Stimulated activated CD4-positive, alpha-beta T cell treated with anti-CD3 and anti-CD28 coated beads, Interleukin-1b, Interleukin-23, amount 100 ng/mL, for 1 hour (primary cell): ENCODE results near the gene ARL6IP6.
"Not testable (repeated sequence)": the region's sequence is repeated elsewhere in the genome, so short reads cannot be mapped to it uniquely, and the experiment has no call there.

Experiments used
- DNase-seq, 2 donors: peaks; one replicate each; pipeline ENCODE4 v3.0.0-alpha.2; 2020; ENCODE audit warnings: low read depth in 2 of 2

Gene ARL6IP6

GRCh38 chr2:152722639-152723038, 4.2 kb downstream of the ARL6IP6 start:
- DNase-seq, result not testable (repeated sequence)

DNA sequence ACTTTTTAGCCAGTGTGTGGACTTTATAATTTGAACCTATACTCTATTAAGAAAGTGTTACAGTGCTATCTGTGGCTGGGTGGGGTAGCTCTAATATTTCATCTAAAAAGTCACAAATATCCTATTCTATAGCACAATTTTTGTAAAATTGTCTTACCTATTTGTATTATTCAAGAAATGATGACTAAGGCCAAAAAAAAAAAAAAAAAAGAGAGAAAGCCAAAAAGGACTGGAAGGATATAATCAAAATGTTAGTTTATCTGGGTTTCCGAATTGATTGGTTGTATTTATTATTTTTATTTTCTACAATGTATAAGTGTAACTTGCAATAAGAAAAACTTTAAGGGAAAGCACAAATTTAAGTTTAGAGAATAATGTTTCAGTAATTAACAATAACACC, 5.5 kb downstream of the ARL6IP6 start:
- DNase-seq, result no peak

- DNase-seq, result no peak
Measured at GRCh38 chr2:152729844-152730243, 11.4 kb downstream of the ARL6IP6 start.

DNA sequence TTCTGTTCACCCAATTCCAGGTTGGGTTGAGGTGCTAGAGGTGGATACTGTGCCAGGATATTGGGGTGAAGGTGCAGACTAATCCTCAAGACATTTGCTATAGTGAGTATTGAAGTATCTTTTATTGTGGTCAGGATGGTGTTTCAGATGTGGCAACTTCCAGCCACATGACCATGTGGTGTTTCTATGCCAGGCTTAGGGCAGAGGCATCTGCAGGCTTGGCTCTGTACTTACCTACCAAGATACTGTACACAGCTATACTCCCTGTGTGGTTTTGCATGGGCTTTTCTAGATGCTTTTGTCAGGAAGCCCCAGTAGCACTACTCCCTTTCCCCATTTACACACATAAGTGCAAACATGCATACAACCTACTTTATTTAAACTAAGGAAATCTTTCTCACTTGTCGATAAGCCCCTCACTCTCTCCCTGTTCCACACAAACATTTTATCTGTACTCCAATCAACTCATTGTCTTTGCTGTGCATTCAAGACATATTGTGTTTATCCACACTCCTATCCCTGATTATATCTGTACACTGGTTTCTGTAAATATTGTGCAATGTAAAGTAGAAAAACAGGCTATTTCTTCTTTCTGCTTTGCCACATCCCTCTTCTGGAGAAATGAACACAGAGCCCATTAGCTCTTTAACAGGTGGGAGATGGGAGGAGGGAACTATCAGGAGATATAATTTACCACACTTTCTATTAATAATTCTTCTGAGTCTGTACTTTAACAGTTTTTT, 12.3 kb downstream of the ARL6IP6 start:
- peak in 1 of 2 donors; percentile 9 for DNase-seq

DNA sequence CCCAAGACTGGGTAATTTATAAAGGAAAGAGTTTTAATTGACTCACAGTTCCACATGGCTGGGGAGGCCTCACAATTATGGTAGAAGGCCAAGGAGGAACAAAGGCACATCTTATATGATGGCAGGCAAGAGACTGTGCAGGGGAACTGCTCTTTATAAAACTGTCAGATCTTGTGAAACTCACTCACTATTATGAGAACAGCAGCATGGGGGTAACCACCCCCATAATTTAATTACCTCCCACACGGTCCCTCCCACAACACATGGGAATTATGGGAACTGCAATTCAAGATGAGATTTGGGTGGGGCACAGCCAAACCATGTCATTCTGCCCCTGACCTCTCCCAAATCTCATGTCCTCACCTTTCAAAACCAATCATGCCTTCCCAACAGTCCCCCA, 19.1 kb downstream of the ARL6IP6 start:
- not testable (repeated sequence) for DNase-seq

DNA sequence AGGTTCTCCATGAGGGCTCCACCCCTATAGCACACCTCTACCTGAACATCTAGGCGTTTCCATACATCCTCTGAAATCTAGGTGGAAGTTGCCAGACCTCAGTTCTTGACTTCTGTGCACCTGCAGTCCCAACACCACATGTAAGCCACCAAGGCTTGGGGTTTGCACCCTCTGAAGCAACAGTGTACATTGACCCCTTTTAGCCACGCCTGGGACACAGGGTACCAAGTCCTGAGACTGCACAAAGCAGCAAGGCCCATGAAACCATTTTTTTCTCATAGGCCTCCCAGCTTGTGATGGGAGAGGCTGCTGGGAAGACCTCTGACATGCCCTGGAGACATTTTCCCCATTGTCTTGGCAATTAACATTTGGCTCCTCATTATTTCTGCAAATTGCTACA, 20.0 kb downstream of the ARL6IP6 start:
- no peak for DNase-seq

DNA sequence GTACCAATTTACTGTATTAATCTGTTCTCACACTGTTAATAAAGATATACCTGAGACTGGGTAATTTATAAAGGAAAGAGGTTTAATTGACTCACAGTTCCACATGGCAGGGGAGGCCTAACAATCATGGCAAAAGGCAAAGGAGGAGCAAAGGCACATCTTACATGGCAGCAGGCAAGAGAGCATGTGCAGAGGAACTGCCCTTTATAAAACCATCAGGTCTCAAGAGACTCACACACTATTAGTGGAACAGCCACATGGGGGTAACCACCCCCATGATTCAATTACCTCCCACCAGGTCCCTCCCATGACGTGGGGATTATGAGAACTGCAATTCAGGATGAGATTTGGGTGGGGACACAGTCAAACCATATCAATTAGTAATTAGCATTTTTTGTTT, 21.3 kb downstream of the ARL6IP6 start:
- DNase-seq, result not testable (repeated sequence)

DNA sequence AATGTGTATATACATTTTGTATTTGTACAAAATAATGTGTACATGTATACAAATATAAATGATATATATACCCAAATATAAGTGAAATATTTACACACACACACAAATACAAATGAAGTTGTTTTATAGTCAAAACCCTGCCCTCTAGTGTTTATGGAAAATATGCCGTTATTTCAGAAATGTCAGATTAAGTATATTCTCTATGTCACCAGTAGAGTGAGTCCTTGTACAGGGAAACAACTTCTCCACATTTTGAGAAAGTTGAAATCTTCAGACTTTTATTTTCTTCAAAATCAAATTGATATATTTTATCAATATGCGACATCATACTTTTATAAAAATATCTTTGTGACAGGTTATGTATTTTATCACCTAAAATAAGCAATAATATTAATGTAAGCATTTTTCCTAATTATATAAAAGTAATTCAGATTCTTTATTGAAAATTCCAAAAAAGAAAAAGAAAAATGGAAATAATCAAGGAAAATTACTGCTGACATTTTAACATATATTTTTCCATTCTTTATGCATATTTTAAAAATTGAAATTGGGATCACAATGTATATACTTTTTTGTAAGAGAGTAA, 22.4 kb downstream of the ARL6IP6 start:
- no peak for DNase-seq

DNA sequence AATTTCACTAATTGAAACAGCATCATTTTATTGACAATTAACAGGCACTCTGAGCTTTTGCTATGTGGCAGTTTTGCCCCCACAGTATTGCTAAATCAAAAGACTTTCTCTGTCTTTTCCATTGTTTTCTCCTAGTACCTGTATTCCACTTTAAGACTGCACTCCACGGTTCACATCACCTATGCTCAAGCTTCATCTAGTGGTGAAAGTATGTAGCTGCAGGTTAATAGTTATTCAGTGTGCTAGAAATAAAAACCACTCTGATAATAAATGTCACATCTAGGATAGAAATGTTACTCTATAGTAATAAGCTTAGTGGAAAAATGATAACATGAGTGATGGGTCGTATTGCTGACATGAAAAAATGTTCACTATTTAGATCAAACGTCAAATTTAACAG, 24.6 kb downstream of the ARL6IP6 start:
- no peak for DNase-seq

GRCh38 chr2:152747751-152748150, 29.3 kb downstream of the ARL6IP6 start:
- DNase-seq, result not testable (repeated sequence)

- no peak for DNase-seq
Measured at GRCh38 chr2:152755029-152755428, 36.6 kb downstream of the ARL6IP6 start.

GRCh38 chr2:152759290-152760072, 41.1 kb downstream of the ARL6IP6 start:
- no peak for DNase-seq

- no peak for DNase-seq
Measured at GRCh38 chr2:152761214-152761613, 42.8 kb downstream of the ARL6IP6 start.

DNA sequence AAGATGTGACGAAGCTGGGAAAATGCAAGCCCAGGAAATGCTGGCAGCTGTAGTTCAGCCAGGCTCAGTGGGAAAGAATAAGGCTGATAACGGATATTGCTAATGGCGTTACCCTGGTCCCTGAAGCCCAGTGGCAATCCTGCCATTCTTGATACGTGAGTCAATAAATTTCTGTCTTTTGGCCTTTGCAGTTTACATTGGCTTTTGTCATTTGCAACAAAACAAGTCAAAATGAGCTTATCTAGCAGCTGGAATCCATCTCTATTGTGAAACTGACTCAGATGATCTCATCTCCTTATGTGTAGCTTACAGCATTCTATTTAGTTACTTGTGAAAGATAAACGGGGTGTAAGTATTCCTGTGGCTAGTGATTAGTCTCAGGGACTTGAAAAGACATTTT, 43.8 kb downstream of the ARL6IP6 start:
- DNase-seq, result no peak

DNA sequence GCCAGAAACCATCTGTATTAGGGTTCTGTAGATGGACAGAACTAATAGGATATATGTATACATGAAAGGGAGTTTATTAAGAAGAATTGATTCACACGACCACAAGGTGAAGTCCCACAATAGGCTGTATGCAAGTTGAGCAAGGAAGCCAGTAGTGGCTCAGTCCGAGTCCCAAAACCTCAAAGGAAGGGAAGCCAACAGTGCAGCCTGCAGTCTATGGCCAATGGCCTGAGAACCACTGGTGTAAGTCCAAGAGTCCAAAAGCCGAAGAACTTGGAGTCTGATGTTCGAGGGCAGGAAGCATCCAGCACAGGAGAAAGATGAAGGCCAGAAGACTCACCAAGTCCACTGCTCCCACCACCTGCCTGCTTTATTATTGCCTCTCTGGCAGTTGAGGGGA, 44.8 kb downstream of the ARL6IP6 start:
- DNase-seq, result not testable (repeated sequence)

- no peak for DNase-seq
Measured at GRCh38 chr2:152763651-152764050, 45.2 kb downstream of the ARL6IP6 start.

DNA sequence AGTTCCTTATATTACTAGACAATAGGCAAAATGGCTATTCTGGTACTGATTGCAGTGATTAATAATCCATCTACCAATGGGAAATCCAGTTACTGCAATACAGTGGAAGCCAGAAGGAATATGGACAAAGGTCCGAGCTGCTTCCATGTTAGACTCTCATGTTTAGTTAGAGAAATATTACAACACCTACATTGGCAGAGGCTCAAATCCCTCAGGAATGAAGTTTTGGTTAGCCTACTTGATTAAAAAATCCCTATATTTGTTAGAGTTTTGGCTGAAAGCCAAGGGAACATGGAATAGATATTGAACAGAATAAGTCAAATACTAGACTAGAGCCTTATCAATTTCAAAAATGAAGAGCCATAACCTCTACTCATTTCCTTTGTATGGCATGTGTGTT, 48.5 kb downstream of the ARL6IP6 start:
- no peak for DNase-seq

DNA sequence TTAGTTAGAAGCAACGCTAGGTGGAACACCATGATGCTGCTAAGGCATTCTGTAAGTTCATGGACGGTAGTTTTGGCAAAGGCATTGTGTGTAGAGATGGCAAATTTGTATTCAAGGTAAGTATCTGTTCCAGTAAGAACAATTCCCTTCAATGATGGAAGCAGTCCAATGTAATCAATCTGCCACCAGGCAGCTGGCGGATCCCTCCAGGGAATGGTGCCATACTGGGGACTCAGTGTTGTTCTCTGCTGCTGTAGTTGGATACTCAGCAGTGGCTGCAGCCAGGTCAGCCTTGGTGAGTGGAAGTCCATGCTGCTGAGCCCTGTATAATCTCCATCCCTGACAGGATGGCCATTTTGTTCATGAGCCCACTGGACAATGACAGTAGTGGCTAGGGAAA, 62.8 kb downstream of the ARL6IP6 start:
- no peak for DNase-seq

- DNase-seq, result no peak
Measured at GRCh38 chr2:152782171-152782570, 63.8 kb downstream of the ARL6IP6 start.

DNA sequence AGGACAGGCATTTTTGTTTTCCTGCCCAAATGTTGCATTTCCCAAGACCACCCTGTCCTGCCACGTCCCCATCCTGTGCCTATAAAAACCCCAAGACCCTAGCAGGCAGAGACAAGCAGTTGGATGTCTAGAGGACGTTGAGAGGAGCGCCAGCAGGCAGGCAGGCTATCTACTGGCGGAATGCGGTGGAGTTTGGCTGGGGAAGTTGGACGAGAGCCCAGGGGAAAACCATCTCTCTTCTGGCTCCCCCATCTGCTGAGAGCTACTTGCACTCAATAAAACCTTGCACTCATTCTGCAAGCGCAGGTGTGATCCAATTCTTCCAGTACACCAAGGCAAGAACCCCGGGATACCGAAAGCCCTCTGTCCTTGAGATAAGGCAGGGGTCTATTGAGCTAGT, 72.5 kb downstream of the ARL6IP6 start:
- DNase-seq, result no peak

GRCh38 chr2:152791979-152792378, 73.6 kb downstream of the ARL6IP6 start:
- DNase-seq, result no peak

DNA sequence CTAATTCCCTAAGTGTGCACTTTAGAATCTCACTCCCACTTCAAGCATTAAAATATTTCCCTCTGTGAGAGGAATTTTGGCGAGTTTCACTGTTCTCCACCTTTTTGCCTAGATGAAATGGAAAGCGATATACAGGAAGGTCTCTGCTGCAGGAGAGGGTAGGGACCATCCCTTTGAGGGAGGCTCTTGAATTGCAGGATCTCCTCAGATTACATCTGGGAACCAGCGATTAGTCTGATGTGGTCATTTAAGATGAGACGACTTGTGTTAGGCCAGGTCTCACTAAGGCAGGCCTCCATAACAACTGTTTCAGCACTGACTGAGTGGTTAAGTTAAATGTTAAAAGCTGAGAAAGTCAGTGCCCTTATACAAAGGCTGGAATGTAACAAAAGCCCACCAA, 74.6 kb downstream of the ARL6IP6 start:
- no peak for DNase-seq

DNA sequence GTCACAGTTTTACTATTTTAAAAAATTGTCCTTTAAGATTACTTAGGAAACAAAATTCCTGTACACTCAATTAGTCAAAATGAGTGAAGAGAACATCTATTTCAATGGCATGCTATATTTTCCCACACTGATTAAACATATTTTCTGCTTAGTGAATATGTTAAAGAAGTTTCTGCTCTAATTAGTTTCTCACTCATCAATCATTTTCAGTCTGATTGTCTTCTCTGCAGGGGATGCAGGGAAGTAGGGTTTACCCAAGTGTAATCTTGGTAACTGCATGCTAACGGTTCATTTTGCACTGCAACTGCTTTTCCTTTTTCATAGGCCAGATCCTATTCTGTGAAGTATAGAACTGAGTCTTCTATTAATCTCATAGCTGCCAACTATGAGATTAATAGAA, 78.5 kb downstream of the ARL6IP6 start:
- DNase-seq, result no peak
